Adipocyte (in vitro differentiated cells): ENCODE measurements around the gene SAMD14.
A peak's percentile ranks its signal among the peaks of the same experiment; 100 is the strongest.

Source experiments
- DNase-seq: peaks from one replicate; pipeline ENCODE4 v3.0.0-alpha.2; 2015; ENCODE audit warnings: low read depth
- H3K27me3 ChIP-seq: replicated peaks from 2 replicates; pipeline ENCODE4 v1.7.0; 2013; ENCODE audit warnings: mild to moderate bottlenecking, low read length, moderate library complexity; ENCODE audit not compliant: control insufficient read depth, insufficient read depth
- H3K36me3 ChIP-seq: 2 replicates; pipeline ENCODE4 v1.7.0; 2013; ENCODE audit warnings: low read length, mild to moderate bottlenecking, moderate library complexity; ENCODE audit not compliant: control insufficient read depth, insufficient read depth, severe bottlenecking
- H3K4me1 ChIP-seq: 2 replicates; pipeline ENCODE4 v1.7.0; 2013; ENCODE audit warnings: mild to moderate bottlenecking, low read length, moderate library complexity; ENCODE audit not compliant: control insufficient read depth, insufficient read depth
- H3K4me3 ChIP-seq: 2 replicates; pipeline ENCODE4 v1.7.0; 2013; ENCODE audit warnings: mild to moderate bottlenecking, low read length, moderate library complexity
- H3K9ac ChIP-seq: 2 replicates; pipeline ENCODE4 v1.7.0; 2013; ENCODE audit warnings: mild to moderate bottlenecking, low read length, moderate library complexity
- H3K9me3 ChIP-seq: 2 replicates; pipeline ENCODE4 v1.7.0; 2013; ENCODE audit warnings: mild to moderate bottlenecking, low read length, moderate library complexity; ENCODE audit not compliant: control insufficient read depth

SAMD14 gene

GRCh38 chr17:50151937-50152547 lies 22.1 kb upstream of the SAMD14 start:
- Histone ChIP-seq H3K9me3 (no peaks in the 10 kb centered on the region), H3K4me3 (peak overlapping the region; percentile 89), H3K27me3 (no peaks in the 10 kb centered on the region), H3K36me3 (no peaks in the 10 kb centered on the region), H3K4me1 (peaks cover 49% of the 10 kb centered on the region), H3K9ac (peak overlapping the region; percentile 85)
- peak; percentile 89 for DNase-seq

GRCh38 chr17:50151041-50151936 lies 21.3 kb upstream of the SAMD14 start:
- Histone ChIP-seq H3K36me3 (no peaks in the 10 kb centered on the region), H3K4me1 (peaks cover 57% of the 10 kb centered on the region), H3K4me3 (peak overlapping the region; percentile 89), H3K9ac (peak overlapping the region; percentile 97), H3K27me3 (no peaks in the 10 kb centered on the region), H3K9me3 (no peaks in the 10 kb centered on the region)
- peak; percentile 98 for DNase-seq

GRCh38 chr17:50150354-50151040 lies 20.5 kb upstream of the SAMD14 start, which contains the start of gene PPP1R9B:
Gene PPP1R9B (minus strand): TSS chr17:50150677. CDS start chr17:50150513, 164 bp downstream.
- Histone ChIP-seq H3K27me3 (no peaks in the 10 kb centered on the region), H3K9ac (peak within 1 kb of the TSS; percentile 97), H3K36me3 (no peaks in the 10 kb centered on the region), H3K4me3 (peak within 1 kb of the TSS; percentile 89), H3K9me3 (no peaks in the 10 kb centered on the region), H3K4me1 (peaks cover 60% of the 10 kb centered on the region)
- peak; percentile 43 for DNase-seq

- peak; percentile 72 for DNase-seq
- H3K9ac ChIP-seq, result peak overlapping the region; percentile 94
Observed at GRCh38 chr17:50149417-50150353, 19.7 kb upstream of the SAMD14 start.

GRCh38 chr17:50149091-50149416 lies 19.1 kb upstream of the SAMD14 start:
- H3K9ac ChIP-seq, result peak overlapping the region; percentile 94
- peaks cover 58% of the 10 kb centered on the region for H3K4me1 ChIP-seq
- H3K4me3 ChIP-seq, result peak overlapping the region; percentile 87
- DNase-seq, result no peak
- no peaks in the 10 kb centered on the region for H3K27me3 ChIP-seq
- H3K9me3 ChIP-seq, result no peaks in the 10 kb centered on the region
- peaks cover 11% of the 10 kb centered on the region for H3K36me3 ChIP-seq

More at GRCh38 chr17:50149417-50150353, 19.7 kb upstream of the SAMD14 start:
- H3K9me3 ChIP-seq, result no peaks in the 10 kb centered on the region
- H3K27me3 ChIP-seq, result no peaks in the 10 kb centered on the region
- H3K4me1 ChIP-seq, result peaks cover 61% of the 10 kb centered on the region
- peaks cover 5% of the 10 kb centered on the region for H3K36me3 ChIP-seq
- peak overlapping the region; percentile 87 for H3K4me3 ChIP-seq

- no peaks in the 10 kb centered on the region for H3K9me3 ChIP-seq
- H3K27me3 ChIP-seq, result no peaks in the 10 kb centered on the region
- peak overlapping the region; percentile 81 for H3K9ac ChIP-seq
- H3K36me3 ChIP-seq, result peaks cover 17% of the 10 kb centered on the region
- peak overlapping the region; percentile 87 for H3K4me3 ChIP-seq
- peaks cover 52% of the 10 kb centered on the region for H3K4me1 ChIP-seq
- peak; percentile 56 for DNase-seq
Observed at GRCh38 chr17:50148226-50149090, 18.5 kb upstream of the SAMD14 start.

GRCh38 chr17:50147841-50148225 lies 17.9 kb upstream of the SAMD14 start:
- peak overlapping the region; percentile 87 for H3K4me3 ChIP-seq
- H3K4me1 ChIP-seq, result peaks cover 50% of the 10 kb centered on the region
- peak; percentile 42 for DNase-seq
- no peaks in the 10 kb centered on the region for H3K27me3 ChIP-seq
- peaks cover 22% of the 10 kb centered on the region for H3K36me3 ChIP-seq
- no peaks in the 10 kb centered on the region for H3K9me3 ChIP-seq
- peak overlapping the region; percentile 81 for H3K9ac ChIP-seq

GRCh38 chr17:50146927-50147665 lies 17.1 kb upstream of the SAMD14 start:
- DNase-seq, result no peak
- peak overlapping the region; percentile 87 for H3K4me3 ChIP-seq
- no peaks in the 10 kb centered on the region for H3K9me3 ChIP-seq

GRCh38 chr17:50146230-50146926 lies 16.4 kb upstream of the SAMD14 start:
- Histone ChIP-seq H3K9me3 (no peaks in the 10 kb centered on the region), H3K9ac (peak overlapping the region; percentile 81), H3K4me1 (peaks cover 43% of the 10 kb centered on the region), H3K36me3 (peaks cover 36% of the 10 kb centered on the region), H3K27me3 (no peaks in the 10 kb centered on the region), H3K4me3 (peak overlapping the region; percentile 87)
- no peak for DNase-seq

More at GRCh38 chr17:50146927-50147665, 17.1 kb upstream of the SAMD14 start:
- Histone ChIP-seq H3K27me3 (no peaks in the 10 kb centered on the region), H3K4me1 (peaks cover 47% of the 10 kb centered on the region), H3K9ac (peak overlapping the region; percentile 81), H3K36me3 (peaks cover 29% of the 10 kb centered on the region)
